Thoracic aorta (tissue), 2 donors: ENCODE data around the gene TNFRSF14. TPM values are rescaled to one million over a fixed set of nuclear protein-coding genes. Genes with fewer than 3 reads are reported as not detected.
"Not testable (repeated sequence)": the region's sequence is repeated elsewhere in the genome, so short reads cannot be mapped to it uniquely, and the experiment has no call there.

ENCODE experiments used
- ATAC-seq: fragments of 150-250 bp; one replicate; pipeline ENCODE4 v1.8.0; 2017; ENCODE audit warnings: low read depth; ENCODE audit not compliant: insufficient number of reproducible peaks, low FRiP score
- DNase-seq: peaks from one replicate; pipeline ENCODE4 v3.0.0-alpha.2; 2020; ENCODE audit warnings: low spot score
- H3K27ac ChIP-seq, 2 donors: fragments of 200-600 bp; sonication (generic); 1 replicate in 1 of 2; 2 replicates in 1 of 2; pipeline ENCODE4 v1.5.1; 2016; ENCODE audit warnings: mild to moderate bottlenecking in 2 of 2, moderate library complexity in 2 of 2
- H3K27me3 ChIP-seq: fragments of 200-600 bp; sonication (generic); replicated peaks from 2 replicates; pipeline ENCODE4 v1.6.0; 2016; ENCODE audit warnings: mild to moderate bottlenecking; ENCODE audit not compliant: insufficient read depth
- H3K36me3 ChIP-seq: fragments of 200-600 bp; sonication (generic); one replicate; pipeline ENCODE4 v1.5.1; 2016
- H3K4me1 ChIP-seq, 2 donors: fragments of 200-600 bp; sonication (generic); 1 replicate in 1 of 2; 2 replicates in 1 of 2; pipeline versions ENCODE4 v1.5.1 to v1.6.0; 2016; ENCODE audit warnings: low read depth in 2 of 2, mild to moderate bottlenecking in 1 of 2; ENCODE audit not compliant: control insufficient read depth in 1 of 2
- H3K4me3 ChIP-seq: fragments of 200-600 bp; sonication (generic); 2 replicates; pipeline ENCODE4 v1.5.1; 2016; ENCODE audit warnings: mild to moderate bottlenecking
- H3K9me3 ChIP-seq: fragments of 200-600 bp; sonication (generic); 2 replicates; pipeline ENCODE4 v1.5.1; 2016
- total RNA-seq, 2 donors: library from RNA; depleted of rRNA; stranded (reverse); fragments of >200 nt; gene quantifications; one replicate each; pipeline versions ENCODE4 v1.1.0 to v1.2.3, GENCODE V29; 2016
- TF ChIP-seq, protein P1 (sequence below): fragments of 200-600 bp; sonication (generic); IDR thresholded peaks from one replicate; pipeline ENCODE4 v1.5.1; 2019; ENCODE audit warnings: antibody characterized with exemption

The TNFRSF14 gene
- total RNA-seq, 2 donors from 2014 or later: 29.6 to 55.6 TPM

DNA sequence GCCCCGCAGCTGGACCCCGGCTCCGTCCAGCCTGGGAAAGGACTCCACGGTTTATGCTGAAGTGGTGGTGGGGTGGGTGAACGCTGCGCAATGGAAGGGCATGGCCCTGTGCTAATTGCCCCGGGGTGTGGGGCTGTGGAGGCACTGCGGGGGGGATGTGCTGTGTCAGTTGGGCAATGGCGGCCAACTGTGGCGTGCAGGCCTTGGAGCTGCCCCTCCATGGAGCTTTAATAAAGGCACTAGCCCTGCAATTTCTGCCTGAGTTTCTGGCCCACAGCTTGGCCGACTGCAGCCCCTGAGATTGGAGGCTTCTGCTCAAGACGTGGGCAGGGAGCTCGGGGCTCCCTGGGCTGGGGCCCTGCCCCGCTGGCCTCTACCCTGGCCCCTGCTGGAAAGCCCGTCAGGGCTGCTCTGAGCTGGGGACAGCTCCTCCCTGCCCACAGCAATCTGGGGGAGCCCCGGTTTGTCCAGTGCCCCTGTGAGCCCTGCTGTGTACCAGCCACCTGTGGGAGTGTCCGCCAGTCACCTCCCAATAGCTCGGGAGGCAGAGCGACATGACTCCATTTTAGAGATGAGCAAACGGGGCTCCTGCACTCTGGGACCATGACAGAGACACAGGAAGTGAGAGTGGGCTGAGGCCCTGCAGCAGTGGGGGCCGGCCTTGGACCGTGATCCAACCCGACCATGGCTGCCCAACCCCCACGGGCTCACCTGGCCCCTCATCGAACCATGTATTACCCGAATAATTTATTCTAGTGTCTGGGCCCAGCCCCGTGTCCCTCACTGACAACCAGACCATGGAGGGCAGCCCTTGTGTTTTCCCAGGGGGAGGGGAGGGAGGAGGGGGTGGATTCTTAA is 8.7 kb upstream of the TNFRSF14 start:
- TF ChIP-seq, protein P1, sequence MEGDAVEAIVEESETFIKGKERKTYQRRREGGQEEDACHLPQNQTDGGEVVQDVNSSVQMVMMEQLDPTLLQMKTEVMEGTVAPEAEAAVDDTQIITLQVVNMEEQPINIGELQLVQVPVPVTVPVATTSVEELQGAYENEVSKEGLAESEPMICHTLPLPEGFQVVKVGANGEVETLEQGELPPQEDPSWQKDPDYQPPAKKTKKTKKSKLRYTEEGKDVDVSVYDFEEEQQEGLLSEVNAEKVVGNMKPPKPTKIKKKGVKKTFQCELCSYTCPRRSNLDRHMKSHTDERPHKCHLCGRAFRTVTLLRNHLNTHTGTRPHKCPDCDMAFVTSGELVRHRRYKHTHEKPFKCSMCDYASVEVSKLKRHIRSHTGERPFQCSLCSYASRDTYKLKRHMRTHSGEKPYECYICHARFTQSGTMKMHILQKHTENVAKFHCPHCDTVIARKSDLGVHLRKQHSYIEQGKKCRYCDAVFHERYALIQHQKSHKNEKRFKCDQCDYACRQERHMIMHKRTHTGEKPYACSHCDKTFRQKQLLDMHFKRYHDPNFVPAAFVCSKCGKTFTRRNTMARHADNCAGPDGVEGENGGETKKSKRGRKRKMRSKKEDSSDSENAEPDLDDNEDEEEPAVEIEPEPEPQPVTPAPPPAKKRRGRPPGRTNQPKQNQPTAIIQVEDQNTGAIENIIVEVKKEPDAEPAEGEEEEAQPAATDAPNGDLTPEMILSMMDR: no peak
- Histone ChIP-seq H3K27me3 (no peaks in the 10 kb centered on the region), H3K4me1 (peaks cover 16 to 31% of the 10 kb centered on the region in 2 donors), H3K27ac (peak overlapping the region; percentile 94 to 95), H3K4me3 (peak overlapping the region; percentile 64), H3K36me3 (no peaks in the 10 kb centered on the region), H3K9me3 (no peaks in the 10 kb centered on the region)
- DNase-seq (no peak), ATAC-seq (no peak)

- ATAC-seq (no peak), DNase-seq (no peak)
- Histone ChIP-seq H3K4me1 (peaks cover 16 to 31% of the 10 kb centered on the region in 2 donors), H3K36me3 (no peaks in the 10 kb centered on the region), H3K27me3 (no peaks in the 10 kb centered on the region), H3K4me3 (peak overlapping the region; percentile 64), H3K27ac (peak overlapping the region; percentile 94 to 95), H3K9me3 (no peaks in the 10 kb centered on the region)
- TF ChIP-seq, protein P1: peak; percentile 95
These were observed 8.0 kb upstream of the TNFRSF14 start for GRCh38 chr1:2548068-2548589.

DNA sequence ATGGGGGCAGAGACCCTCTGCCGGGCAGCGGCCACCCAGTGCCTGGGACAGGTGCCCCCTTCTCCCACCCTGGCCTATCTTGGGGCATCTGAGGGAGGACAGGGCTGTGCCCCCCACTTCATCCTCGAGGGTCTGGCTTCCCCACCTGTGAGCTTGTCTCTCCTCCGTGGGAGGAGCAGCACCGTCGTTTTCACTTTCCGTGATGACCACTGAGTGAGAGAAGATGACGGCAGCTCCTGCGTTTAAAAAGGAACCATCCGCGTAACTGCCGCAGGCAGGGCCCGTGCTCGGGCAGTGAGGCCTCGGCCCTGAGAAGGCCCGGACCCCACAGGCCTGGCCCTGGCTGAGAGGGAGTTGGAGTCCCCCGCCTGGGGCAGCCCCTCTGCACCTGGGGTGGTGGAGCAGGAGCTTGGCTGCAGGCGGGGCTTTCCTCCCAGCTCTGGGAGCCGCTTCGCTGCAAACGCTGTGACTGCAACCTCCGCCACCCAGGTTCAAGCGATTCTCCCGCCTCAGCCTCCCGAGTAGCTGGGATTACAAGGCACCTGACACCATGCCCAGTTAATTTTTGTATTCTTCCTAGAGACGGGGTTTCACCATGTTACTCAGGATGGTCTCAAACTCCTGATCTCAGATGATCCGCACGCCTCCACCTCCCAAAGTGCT is 6.7 kb upstream of the TNFRSF14 start:
- peak overlapping the region; percentile 94 to 95 for H3K27ac ChIP-seq
- not testable (repeated sequence) for ATAC-seq, H3K27me3 ChIP-seq, H3K9me3 ChIP-seq, H3K36me3 ChIP-seq, DNase-seq
- H3K4me3 ChIP-seq: peak overlapping the region; percentile 64
- H3K4me1 ChIP-seq: peaks cover 16 to 31% of the 10 kb centered on the region in 2 donors

DNA sequence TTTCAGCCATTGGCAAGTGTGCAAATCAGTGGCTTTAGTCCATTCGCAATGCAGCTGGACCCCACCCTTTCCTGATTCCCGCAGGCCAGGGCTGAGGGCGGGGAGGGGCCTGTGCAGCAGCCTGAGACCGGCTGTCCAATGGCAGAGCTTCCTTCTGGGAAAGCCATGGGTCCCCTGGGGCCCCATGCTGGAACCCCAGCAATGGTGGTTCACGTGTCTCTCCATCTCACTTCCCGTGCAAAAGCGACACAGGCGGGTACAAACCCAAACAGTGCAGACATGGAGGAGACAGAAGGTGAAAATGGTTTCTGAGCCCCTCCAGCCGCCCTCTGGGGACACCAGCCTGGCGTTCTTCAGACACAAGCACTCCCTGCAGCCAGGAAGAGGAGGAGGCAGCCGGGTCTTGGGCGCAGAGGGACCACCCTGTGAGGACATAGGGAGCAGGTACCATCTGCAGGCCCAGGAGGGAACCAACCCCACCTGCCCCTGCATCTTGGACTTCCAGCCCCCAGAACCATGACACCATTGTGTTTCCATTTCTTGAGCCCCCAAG is 5.8 kb upstream of the TNFRSF14 start:
- peaks cover 19 to 36% of the 10 kb centered on the region in 2 donors for H3K4me1 ChIP-seq

GRCh38 chr1:2551544-2551943 is 4.6 kb upstream of the TNFRSF14 start:
- not testable (repeated sequence) for ATAC-seq, H3K9me3 ChIP-seq, H3K4me3 ChIP-seq, DNase-seq, H3K27me3 ChIP-seq, H3K36me3 ChIP-seq, H3K27ac ChIP-seq
- H3K4me1 ChIP-seq: peaks cover 19 to 43% of the 10 kb centered on the region in 2 donors

More for the DNA sequence above, 5.8 kb upstream of the TNFRSF14 start:
- not testable (repeated sequence) for ATAC-seq, H3K9me3 ChIP-seq, H3K27me3 ChIP-seq, H3K27ac ChIP-seq, H3K4me3 ChIP-seq, DNase-seq, H3K36me3 ChIP-seq

GRCh38 chr1:2552189-2552588 is 4.0 kb upstream of the TNFRSF14 start:
- no peaks in the 10 kb centered on the region for H3K27me3 ChIP-seq
- DNase-seq (no peak), ATAC-seq (no peak)
- peaks cover 24 to 43% of the 10 kb centered on the region in 2 donors for H3K4me1 ChIP-seq
- no peak overlapping the region for H3K27ac ChIP-seq
- H3K9me3 ChIP-seq: no peaks in the 10 kb centered on the region
- TF ChIP-seq, protein P1: no peak
- no peaks in the 10 kb centered on the region for H3K36me3 ChIP-seq
- no peak overlapping the region for H3K4me3 ChIP-seq

DNA sequence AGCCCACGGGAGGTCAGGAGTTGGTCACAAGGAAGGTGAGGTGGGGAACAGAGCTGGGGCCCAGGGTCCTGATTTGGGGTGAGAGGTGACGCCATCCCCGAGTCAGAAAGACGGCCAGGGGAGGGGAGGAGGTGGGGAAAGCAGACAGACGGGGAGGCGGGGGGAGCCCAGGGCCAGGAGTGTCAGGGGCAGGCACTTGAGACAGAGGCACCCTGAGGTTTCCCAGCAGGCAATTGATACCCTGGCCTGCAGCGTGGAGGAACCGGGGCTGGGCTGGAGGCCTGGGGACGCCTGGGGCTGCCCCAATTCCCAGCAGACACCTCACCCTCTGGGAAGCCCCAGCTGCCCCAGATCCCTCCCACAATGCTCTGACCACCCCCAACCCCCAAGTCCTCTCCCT is 3.1 kb upstream of the TNFRSF14 start:
- H3K9me3 ChIP-seq, H3K4me3 ChIP-seq, DNase-seq, ATAC-seq, H3K27me3 ChIP-seq, H3K27ac ChIP-seq, H3K36me3 ChIP-seq: not testable (repeated sequence)
- peaks cover 23 to 40% of the 10 kb centered on the region in 2 donors for H3K4me1 ChIP-seq
